Measurements from ENCODE around the gene NOTCH2. TPM values are rescaled to one million over a fixed set of nuclear protein-coding genes. Genes with fewer than 3 reads are reported as not detected.

Gene NOTCH2
- total RNA-seq, 6 experiments from 2014 or later, result 32.4 to 75.2 (median 49.0) TPM

- no peak overlapping the region for H3K4me3 ChIP-seq
- DNase-seq (no peak), ATAC-seq (peak in 2 of 4 donors; percentile 48 to 76)
- peaks cover 0 to 10% (median 4%) of the 10 kb centered on the region in 4 donors for H3K4me1 ChIP-seq
- TF ChIP-seq CTCF (IDR thresholded peaks at IDR 0.05), result no peak
- H3K27me3 ChIP-seq, result no peaks in the 10 kb centered on the region
- 54% methylated on average over 4 of the region's 4 CpGs for WGBS (ENCODE audit: insufficient coverage, low coverage, low lambda C conversion rate, missing lambda C conversion rate)
- intact Hi-C loops (cut with DNase I), result no loop called here
- H3K9me3 ChIP-seq, result no peaks in the 10 kb centered on the region
- H3K36me3 ChIP-seq, result no peaks in the 10 kb centered on the region
- H3K27ac ChIP-seq, result no peak overlapping the region
Observed at GRCh38 chr1:119895102-119895501, 174.4 kb downstream of the NOTCH2 start.

- Histone ChIP-seq H3K4me1 (peaks cover 0 to 10% (median 4%) of the 10 kb centered on the region in 4 donors), H3K27ac (no peak overlapping the region), H3K9me3 (no peaks in the 10 kb centered on the region), H3K27me3 (no peaks in the 10 kb centered on the region), H3K36me3 (no peaks in the 10 kb centered on the region), H3K4me3 (no peak overlapping the region)
- intact Hi-C loops (cut with DNase I), result no loop called here
- no peak for DNase-seq
- peak; percentile 73 to 85 (median 78) for ATAC-seq
- WGBS (ENCODE audit: insufficient coverage, low coverage, low lambda C conversion rate, missing lambda C conversion rate), result 30% methylated on average over 9 of the region's 10 CpGs
- TF ChIP-seq POLR2A (IDR thresholded peaks at IDR 0.05) (no peak), CTCF (IDR thresholded peaks at IDR 0.05) (no peak)
Observed at GRCh38 chr1:119893827-119894700, 175.4 kb downstream of the NOTCH2 start.

- no peak for DNase-seq
- 27% methylated on average over 5 of the region's 6 CpGs for WGBS (ENCODE audit: insufficient coverage, low coverage, low lambda C conversion rate, missing lambda C conversion rate)
- no peak overlapping the region for H3K4me3 ChIP-seq
- no peak for TF ChIP-seq CTCF (IDR thresholded peaks at IDR 0.05)
- no peaks in the 10 kb centered on the region for H3K36me3 ChIP-seq
- intact Hi-C loops (cut with DNase I), result no loop called here
- H3K27ac ChIP-seq, result no peak overlapping the region
- H3K27me3 ChIP-seq, result no peaks in the 10 kb centered on the region
- H3K4me1 ChIP-seq, result peaks cover 0 to 10% (median 4%) of the 10 kb centered on the region in 4 donors
- ATAC-seq, result peak; percentile 31 to 75 (median 60)
- no peaks in the 10 kb centered on the region for H3K9me3 ChIP-seq
Observed at GRCh38 chr1:119893238-119893791, 176.1 kb downstream of the NOTCH2 start.

GRCh38 chr1:119891386-119891785 lies 178.1 kb downstream of the NOTCH2 start:
- intact Hi-C loops (cut with DNase I), result no loop called here
- Histone ChIP-seq H3K27me3 (no peaks in the 10 kb centered on the region), H3K4me3 (no peak overlapping the region), H3K27ac (no peak overlapping the region), H3K9me3 (no peaks in the 10 kb centered on the region), H3K36me3 (no peaks in the 10 kb centered on the region), H3K4me1 (peaks cover 0 to 10% (median 4%) of the 10 kb centered on the region in 4 donors)
- ATAC-seq (no peak), DNase-seq (no peak)
- TF ChIP-seq CTCF (IDR thresholded peaks at IDR 0.05), result no peak
- TF ChIP-seq POLR2A (IDR thresholded peaks at IDR 0.05), result no peak
- 79% methylated on average over 1 of the region's 1 CpG for WGBS (ENCODE audit: insufficient coverage, low coverage, low lambda C conversion rate, missing lambda C conversion rate)

Measured in right lobe of liver (tissue), 6 donors.